Gastroesophageal sphincter (tissue), 3 donors: Measurements from ENCODE around the gene KCNK4.

Experiments
- POLR2A ChIP-seq, 2 donors: fragments of 450-650 bp; IDR thresholded peaks; one replicate each; pipeline ENCODE4 v1.6.1; 2017; ENCODE audit warnings: antibody characterized with exemption in 2 of 2, mild to moderate bottlenecking in 2 of 2, moderate library complexity in 1 of 2
- TF ChIP-seq, protein P1 (sequence below), 4 experiments: fragments of 200-600 bp in 2 of 4; fragments of 450-650 bp in 2 of 4; sonication (generic) in 1 of 4; IDR thresholded peaks; one replicate each; pipeline ENCODE4 v1.5.1; 2017 to 2019; ENCODE audit warnings: antibody characterized with exemption in 4 of 4, mild to moderate bottlenecking in 2 of 4, moderate library complexity in 2 of 4

DNA sequence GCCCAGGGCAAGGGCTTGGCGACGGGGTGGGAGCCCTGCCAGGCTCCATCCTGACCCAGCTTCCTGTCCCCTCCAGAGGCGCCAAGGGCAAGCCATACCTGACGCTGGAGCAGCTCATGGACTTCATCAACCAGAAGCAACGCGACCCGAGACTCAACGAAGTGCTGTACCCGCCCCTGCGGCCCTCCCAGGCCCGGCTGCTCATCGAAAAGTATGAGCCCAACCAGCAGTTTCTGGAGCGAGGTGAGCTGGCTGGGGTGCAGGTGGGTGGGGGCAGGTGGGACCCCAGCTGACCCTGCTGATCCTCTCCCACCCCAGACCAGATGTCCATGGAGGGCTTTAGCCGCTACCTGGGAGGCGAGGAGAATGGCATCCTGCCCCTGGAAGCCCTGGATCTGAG, 34.8 kb upstream of the KCNK4 start:
- TF ChIP-seq, protein P1, sequence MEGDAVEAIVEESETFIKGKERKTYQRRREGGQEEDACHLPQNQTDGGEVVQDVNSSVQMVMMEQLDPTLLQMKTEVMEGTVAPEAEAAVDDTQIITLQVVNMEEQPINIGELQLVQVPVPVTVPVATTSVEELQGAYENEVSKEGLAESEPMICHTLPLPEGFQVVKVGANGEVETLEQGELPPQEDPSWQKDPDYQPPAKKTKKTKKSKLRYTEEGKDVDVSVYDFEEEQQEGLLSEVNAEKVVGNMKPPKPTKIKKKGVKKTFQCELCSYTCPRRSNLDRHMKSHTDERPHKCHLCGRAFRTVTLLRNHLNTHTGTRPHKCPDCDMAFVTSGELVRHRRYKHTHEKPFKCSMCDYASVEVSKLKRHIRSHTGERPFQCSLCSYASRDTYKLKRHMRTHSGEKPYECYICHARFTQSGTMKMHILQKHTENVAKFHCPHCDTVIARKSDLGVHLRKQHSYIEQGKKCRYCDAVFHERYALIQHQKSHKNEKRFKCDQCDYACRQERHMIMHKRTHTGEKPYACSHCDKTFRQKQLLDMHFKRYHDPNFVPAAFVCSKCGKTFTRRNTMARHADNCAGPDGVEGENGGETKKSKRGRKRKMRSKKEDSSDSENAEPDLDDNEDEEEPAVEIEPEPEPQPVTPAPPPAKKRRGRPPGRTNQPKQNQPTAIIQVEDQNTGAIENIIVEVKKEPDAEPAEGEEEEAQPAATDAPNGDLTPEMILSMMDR (IDR thresholded peaks at IDR 0.05), result no peak
- TF ChIP-seq POLR2A (IDR thresholded peaks at IDR 0.05), result no peak
